Measurements from ENCODE around the gene RASGRP3. TPM values are rescaled to one million over a fixed set of nuclear protein-coding genes. Genes with fewer than 3 reads are reported as not detected.

RASGRP3 gene
- total and polyA plus RNA-seq, 9 of the 15 experiments (the other 6 are each of a cell fraction or from before 2014, with no cell fraction given): 0.18 to 1.7 (median 1.2) TPM

- TF ChIP-seq AFF1 (IDR thresholded peaks at IDR 0.05; ENCODE audit: low read depth in 1 of 2, partially characterized antibody in 2 of 2) (peak in 1 of 2 experiments; percentile 21), ZNF23 (CRISPR knock-in tag; IDR thresholded peaks at IDR 0.05) (no peak), PBX2 (CRISPR knock-in tag; IDR thresholded peaks at IDR 0.05; ENCODE audit: low read depth) (no peak), PBX2 (tag; conservative IDR thresholded peaks at IDR 0.05; ENCODE audit: low read depth) (0 out of 2 replicates have a peak, but pooled peaks have one; percentile 36), STAT6 (CRISPR knock-in tag; IDR thresholded peaks at IDR 0.05) (peak; percentile 24; the same call in 1 of the 2 replicates), SETDB1 (IDR thresholded peaks at IDR 0.05; ENCODE audit: low read length) (no peak), ZNF311 (CRISPR knock-in tag; IDR thresholded peaks at IDR 0.05) (no peak), ZNF217 (CRISPR knock-in tag; IDR thresholded peaks at IDR 0.05) (no peak), ZBTB17 (CRISPR knock-in tag; IDR thresholded peaks at IDR 0.05) (peak; percentile 34; the same call in 1 of the 2 replicates), AFF4 (CRISPR knock-in tag; IDR thresholded peaks at IDR 0.05) (no peak), MEIS2 (IDR thresholded peaks at IDR 0.05; ENCODE audit: partially characterized antibody) (peak; percentile 83), RCOR1 (IDR thresholded peaks at IDR 0.05; ENCODE audit: borderline replicate concordance in 1 of 2, low read depth in 2 of 2, low read length in 2 of 2) (peak in 1 of 2 experiments; percentile 76; a peak in 1 of 4 replicates)
Measured at GRCh38 chr2:33477473-33478468, 1.3 kb downstream of the RASGRP3 start (continued).

All from K562 (cell line).